Measurements from ENCODE around the gene ME1.
"Not testable (repeated sequence)": the region's sequence is repeated elsewhere in the genome, so short reads cannot be mapped to it uniquely, and the experiment has no call there.

Gene ME1

DNA sequence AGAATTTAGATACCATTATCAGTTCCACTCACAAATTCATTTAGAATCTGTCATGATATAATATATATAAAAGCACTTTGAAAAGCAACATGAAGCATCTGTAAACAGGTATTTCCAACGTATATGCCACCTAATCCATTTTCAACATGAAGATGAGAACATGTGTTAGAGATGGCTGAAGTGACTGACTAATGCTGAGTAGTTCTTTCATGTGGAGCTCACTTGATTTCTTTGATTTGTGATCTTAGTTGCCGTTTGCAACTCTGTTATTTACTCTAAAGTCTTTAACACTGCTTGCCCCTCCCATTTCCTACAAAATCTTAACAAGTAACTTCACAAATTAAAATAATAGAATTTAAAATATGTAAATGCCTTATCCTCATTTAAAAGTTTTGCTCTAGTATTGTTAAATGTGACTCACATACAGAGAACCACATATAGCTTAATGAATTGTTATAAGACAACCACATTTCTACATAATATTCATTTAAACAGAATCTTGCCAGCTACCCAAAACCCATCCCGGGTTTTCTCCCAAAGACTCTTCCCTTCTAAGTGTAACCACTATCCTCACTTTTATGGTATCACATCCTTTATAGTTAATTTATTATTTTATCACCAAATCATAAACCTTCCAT, 78.3 kb downstream of the ME1 start:
- DNase-seq: no peak

DNA sequence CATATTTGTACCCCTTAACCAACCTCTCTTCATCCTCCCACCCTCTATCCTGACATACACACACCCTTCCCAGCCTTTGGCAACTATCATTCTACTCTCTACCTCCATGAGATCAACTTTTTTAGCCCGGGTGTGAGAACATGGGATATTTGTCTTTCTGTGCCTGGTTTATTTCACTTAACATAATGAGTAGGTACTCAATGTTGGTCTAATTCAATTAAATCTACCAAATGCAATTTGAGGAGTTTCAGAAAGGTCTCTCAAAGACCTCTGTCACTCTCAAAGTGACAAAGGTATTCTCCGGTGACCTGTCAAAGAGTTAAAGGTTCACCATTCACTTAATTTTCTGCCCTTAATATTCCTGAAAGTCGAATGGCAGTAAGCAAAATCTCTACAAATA, 87.7 kb downstream of the ME1 start:
- no peak for DNase-seq

DNA sequence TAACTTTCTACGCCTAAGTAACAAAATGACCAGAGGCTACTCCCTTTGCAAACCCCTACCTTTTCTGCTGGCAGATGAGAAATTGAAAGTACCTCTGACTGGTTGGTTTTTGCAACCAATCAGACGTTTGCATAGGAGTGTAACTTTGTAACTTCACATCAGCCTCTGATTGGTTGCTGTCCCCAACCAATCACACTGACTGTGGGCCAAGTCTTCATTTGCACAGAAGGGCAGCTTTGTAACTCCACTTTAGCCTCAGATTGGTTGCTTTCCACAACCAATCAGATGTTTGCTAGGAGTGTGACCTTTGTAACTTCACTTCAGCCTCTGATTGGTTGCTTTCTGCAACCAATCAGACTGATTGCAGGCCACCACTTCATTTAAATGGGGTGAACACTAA, 89.1 kb downstream of the ME1 start:
- DNase-seq: no peak

DNA sequence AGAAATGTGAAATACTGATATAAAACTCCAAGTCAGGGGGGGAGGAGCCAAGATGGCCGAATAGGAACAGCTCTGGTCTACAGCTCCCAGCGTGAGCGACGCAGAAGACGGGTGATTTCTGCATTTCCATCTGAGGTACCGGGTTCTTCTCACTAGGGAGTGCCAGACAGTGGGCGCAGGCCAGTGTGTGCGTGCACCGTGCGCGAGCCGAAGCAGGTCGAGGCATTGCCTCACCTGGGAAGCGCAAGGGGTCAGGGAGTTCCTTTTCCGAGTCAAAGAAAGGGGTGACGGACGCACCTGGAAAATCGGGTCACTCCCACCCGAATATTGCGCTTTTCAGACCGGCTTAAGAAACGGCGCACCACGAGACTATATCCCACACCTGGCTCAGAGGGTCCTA, 96.9 kb downstream of the ME1 start:
- DNase-seq: not testable (repeated sequence)

DNA sequence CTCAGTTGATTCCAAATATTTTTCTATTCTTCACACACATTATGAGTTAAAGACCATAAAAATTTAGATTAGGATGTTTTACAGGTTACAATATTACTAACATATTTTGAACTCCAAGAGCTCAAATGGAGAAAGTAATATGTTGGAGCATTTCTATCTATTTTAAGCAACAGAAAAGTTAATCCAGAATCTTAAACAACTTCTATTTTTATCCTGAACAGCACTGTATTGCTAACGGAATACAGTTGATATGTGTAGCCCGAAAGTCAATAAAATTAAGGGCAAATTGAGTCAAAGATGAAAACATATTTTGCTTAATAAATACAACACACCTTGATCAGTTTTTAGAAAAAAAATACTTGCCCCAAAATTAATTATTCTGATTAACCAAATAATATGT, 97.4 kb downstream of the ME1 start:
- no peak for DNase-seq

DNA sequence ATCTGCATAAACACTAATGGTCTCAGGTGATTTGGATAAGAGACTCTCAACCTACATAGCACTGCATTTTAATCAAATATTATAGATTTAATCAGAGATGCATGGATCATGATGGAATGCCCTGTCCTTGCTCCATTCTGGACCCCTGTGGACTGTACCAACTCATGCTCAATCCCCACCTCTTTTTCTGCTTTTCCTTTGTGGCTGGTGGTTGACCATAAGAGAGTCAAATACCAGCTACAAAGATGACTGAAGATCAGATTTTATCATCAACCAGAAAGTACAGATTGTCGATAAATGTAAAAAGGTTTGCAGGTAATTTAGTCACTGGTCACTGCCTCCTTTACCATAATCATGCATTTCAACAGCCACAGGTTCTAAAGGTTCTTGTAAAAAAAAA, 116.2 kb downstream of the ME1 start:
- DNase-seq: no peak

DNA sequence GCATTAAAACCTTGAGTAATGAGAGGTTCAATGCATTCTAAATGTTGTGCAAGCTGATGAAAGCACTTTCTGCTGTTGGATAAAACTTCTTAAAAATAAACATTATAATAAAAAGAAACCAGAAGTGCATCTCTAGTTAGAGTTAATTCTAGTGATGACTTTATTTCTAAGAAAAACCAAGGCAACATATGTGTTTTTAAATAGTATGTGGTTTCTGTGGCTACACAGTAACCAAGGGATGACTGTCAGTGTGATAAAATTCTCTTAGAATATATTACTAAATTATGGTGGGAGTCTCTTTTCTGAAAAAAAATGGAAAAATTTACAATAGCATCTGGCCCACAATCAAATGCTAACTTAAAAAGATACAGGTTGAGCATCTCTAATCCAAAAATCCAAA, 117.0 kb downstream of the ME1 start:
- DNase-seq: no peak

DNA sequence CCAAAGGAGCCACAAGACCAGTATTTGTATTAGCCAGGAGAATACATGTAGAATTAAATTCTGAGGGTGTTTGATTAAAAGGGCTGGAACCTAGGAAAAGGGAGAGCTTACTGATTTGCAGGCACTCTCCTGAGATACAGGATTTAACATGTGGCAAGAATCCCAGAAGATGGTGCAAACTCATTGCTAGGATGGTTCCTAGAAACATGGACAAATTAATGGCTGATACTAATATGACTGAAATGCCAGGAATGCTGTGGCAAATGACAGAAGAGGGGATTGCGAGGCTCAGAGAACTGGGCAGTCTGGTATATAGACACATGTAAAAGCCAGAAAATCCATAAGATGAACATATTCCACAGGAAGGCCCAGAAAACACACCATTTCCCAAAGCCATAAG, 119.6 kb downstream of the ME1 start:
- no peak for DNase-seq

DNA sequence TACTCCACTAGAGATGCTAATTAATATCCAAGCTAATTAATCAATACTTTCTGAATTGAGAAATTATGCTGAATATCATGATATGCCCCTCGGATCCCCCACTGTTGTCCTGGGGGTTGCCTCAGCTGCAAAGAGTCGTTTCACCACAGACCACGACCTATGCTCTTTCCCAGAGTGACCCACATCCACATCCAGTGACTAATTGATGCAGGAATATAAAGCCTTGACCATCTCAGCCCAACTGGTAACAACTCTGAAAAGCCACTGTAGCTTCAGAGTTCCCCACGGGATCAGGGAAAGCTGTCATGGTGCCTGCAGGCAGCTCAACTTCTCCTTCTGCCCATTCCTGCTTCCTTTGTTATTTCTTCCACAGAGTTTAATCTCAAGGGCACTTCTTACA, 120.8 kb downstream of the ME1 start:
- DNase-seq: no peak

DNA sequence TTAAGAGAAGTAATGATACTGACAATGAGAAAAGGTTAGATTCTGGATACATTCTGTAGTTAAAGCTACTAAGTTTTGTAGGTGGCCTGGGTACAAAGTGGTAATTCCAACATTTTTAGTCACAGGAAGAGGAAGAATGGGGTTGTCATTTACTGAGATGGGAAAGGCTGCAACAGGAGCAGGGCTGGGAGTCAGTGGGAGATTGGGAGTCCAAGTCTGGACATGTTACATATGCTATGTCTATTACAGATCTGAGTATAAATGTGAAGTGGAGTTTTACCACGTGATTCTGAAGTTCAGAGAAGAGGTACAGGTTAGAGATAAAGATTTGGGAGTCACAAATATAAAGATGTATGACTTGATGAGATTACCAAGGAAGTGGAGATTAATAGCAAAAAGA, 121.5 kb downstream of the ME1 start:
- no peak for DNase-seq

DNA sequence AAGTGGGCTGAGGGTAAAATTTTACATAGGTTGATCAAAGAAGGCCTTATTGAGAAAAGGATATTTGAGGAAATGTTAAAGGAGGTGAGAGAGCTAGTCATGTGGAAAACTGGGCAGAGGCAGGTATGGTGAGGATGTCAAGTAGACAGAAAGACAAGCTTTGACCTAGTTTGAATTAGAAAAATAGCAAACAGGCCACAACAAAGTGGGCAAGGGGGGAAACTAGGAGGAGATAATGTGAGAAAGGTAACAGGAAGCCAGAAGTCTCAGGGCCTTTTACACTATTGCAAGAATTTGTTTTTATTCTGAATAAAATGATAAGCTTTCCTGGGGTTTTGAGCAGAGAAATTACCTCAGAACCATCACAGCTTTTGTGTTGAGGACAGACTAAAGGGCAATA, 122.0 kb downstream of the ME1 start:
- DNase-seq: no peak

DNA sequence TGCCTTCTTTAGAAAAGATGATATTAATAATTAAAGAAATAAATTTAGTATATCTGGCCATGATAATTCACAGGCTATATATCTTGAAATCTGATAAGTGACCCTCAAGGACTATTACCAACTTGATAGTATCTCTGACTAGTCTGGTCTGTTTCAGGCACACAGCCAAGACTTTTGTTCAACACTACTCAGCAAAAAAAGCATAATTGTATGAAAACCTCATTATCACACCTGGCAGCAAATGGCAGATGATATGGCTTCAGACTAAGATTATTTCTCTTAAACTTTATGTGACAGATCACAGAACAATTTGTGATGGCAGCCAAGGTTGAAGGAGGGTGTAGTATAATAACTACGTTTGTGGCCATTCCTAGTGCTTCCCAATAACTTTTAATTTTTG, 123.0 kb downstream of the ME1 start:
- DNase-seq: no peak

DNA sequence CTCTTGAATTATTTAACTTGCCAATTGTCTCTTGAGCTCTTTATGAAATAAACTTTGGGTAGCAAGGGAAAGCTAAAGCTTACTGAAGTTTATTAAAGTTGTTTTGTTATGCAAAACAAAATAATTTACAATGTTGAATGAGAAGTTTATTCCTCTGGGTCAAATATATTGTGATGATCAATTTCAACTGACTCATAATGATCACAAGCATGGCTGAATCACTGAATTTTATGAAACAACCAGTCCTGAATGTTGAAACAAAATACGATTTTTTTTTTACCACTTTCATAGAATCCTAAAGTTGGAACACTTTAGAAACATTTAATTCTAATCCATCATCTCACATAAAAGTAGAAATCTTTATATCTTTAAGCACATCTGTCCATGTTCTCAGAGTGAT, 127.4 kb downstream of the ME1 start:
- DNase-seq: no peak

DNA sequence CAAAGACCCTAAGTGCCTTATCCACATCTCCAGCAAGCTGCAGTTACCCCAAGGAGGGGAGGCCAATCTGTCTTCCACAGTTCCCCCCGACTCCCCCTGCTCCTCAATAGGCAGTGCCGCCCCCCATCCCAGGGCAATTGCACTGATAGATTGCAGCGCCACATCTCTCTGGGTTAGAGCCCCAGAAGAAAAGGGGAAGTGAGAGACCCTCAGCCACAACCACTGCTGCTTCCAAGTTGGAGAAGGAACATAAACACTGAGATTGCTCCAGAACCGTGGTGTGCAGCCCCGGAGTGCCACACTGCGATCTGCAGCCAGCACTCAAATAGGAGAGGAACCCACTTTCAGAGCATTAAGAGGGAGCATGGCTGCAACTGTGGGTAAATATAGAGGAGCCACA, 136.2 kb downstream of the ME1 start:
- no peak for DNase-seq

DNA sequence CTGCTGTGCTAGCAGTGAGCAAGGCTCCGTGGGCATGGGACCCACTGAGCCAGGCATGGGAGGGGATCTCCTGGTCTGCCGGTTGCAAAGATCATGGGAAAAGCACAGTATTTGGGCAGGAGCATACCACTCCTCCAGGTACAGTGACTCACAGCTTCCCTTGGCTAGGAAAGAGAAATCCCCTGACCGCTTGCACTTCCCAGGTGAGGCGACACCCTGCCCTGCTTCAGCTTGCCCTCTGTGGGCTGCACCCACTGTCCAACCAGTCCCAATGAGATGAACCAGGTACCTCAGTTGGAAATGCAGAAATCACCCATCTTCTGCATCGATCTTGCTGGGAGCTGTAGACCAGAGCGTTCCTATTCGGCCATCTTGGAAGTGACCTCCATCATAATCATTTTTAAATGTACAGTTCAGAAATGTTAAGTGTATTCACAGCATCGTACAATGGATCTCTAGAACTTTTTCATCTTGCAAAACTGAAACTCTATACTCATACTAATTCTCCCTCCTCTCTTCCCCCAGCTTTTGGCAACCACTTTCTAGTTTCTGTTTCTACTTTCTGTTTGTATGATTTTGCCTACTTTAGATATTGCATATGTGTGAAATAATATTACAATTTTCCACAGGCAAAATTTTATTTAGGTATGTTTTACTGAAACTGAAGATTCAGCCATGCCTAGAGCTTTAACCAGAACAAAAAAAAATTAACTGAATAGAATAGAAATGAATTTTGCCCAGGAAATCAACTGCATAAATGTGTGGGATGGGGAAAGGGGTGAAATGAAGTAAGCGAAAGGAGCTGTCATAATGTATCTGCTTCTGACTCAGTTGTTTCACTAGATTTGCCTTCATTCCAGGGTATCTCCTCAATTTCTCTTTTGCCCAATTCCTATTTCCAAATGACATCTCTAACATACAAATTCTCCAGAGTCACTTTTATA, 137.7 kb downstream of the ME1 start:
- DNase-seq: no peak

DNA sequence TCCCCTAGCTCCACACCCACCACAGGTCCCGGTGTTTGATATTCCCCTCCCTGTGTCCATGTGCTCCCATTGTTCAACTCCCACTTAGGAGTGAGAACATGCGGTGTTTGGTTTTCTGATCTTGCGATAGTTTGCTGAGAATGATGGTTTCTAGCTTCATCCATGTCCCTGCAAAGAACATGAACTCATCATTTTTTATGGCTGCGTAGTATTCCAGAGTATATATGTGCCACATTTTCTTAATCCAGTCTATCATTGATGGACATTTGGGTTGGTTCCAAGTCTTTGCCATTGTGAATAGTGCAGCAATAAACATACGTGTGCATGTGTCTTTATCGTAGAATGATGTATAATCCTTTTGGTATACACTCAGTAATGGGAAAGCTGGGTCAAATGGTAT, 143.6 kb downstream of the ME1 start:
- not testable (repeated sequence) for DNase-seq

DNA sequence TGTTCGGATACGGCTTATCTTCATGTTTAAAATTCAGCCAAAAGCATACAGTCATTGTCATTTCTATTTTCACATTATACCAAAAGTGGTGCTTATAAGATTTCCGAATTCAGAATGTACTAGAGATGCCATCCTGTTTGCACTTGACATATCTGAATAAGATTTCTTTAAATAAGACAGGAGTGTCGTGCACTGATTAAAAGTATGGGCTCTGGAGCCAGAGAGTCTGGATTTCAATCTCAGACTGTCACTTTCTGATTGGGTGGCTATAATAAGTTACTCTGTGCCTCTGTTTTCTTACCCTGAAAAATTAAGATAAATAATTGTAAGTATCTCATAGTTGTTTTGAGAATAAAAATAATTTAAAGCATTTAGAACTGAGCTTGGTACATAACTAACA, 144.9 kb downstream of the ME1 start:
- no peak for DNase-seq

DNA sequence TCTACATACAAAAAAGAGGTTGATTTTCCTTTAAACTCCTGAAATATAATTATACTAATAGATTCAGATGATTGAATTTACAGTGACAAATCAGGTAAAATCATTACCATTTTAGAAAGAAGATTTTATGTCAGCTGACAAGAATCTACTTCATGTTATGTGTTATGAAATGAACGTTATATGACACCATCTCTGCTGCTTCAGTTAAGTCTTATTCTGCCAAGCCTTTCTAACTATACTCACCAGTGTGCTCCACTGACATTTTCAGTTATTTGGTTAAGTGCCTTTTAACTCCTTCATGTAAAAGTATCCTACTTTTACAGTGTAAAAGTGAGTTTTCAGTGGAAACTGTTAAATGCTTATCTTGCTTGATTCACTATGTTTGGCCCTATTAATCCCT, 157.3 kb downstream of the ME1 start:
- no peak for DNase-seq

DNA sequence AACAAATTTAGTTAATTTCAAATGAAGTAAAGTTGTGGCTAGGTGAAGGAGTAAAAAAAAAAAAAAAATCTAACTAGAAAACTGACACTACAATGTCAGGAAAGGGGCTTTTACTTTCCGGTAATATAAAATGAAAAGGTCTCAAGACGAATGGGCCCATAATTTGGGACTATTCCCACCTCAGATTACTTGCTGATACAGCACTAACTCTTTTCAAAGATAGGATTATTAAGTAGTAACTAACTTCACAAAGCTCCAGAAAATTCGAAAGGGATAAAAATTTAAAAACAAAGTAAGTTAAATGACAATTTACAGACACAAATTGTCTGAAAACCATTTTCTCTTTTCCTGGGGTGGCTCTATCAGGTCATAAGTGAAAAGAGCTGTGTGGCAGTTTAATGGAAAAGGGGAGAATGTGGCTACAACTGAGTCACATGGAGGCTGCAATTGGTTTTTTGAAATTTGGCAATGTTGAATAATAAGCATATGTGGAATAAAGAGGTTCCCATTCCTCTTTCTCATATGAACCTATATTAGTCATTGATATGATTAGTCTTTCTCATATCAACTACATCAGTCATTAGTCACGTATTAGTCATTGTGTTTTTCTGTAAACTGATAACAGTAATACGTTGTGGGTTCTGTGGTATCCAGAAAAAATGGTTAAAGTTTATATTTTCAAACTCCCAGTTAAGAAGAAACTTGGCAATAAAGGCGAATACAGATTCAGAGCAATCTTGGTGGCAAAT, 159.7 kb downstream of the ME1 start:
- DNase-seq: no peak

DNA sequence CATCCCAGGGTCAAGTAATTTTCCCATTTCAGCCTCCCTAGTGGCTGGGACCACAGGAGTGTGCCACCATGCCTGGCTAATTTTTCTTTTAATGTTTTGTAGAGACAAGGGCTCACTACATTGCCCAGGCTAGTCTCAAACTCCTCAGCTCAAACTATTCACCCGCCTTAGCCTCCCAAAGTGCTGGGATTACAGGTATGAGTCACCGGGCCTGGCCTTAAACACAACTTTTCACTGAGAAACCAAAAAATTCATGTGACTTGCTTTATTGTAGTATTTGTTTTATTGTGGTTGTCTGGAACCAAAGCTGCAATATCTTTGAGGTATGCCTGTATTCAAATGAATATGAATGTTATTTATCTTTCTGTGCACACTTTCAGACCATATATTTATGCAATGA, 165.5 kb downstream of the ME1 start:
- no peak for DNase-seq

DNA sequence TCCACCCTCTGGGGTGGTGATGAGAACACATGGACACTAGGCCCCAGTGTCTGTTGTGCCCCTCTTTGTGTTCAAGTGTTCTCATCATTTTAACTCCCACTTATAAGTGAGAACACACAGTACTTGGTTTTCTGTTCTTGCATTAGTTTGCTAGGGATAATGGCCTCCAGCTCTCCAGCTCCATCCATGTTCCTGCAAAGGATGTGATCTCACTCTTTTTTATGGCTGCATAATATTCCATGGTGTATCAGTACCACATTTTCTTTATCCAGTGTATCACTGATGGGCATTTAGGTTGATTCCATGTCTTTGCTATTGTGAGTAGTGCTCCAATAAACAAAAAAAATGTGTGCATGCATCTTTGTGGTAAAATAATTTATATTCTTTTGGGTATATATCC, 170.3 kb downstream of the ME1 start:
- no peak for DNase-seq

DNA sequence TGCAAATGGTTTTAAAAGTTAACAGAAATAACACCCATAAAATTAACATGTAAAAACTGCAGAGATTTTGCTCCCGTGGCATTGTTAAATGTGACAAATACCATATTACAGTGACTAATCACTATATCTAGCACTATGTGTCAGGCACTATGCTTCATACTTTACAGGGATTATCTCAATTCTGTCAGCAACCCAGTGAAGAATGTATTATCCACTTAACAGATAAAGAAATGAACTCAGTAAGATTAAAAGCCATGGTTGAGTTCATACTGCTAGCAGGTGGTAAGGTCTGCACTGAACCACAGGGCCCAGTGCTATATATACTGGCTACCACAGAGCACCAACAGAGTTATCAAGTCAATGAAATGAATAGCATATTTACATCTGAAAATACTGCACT, 172.3 kb downstream of the ME1 start:
- DNase-seq: no peak

DNA sequence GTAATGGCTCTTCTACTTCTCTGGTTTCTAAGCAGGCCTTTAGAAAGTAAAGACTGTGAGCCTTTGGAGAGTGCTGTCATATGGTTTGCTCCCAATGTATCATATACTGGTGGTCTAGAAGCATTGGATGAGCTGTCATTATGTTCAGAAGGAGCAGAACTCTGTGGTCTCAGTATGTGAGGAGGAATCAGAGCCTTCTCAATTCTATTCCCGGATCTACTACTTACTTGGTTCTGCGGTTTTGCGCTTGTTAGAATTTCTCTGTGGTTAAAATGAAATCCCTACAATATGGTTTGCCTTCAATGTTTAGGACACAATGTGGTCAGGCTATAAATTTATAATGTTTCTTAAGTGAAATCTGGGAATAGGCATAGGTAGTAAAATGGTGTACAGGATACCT, 173.1 kb downstream of the ME1 start:
- DNase-seq: no peak

DNA sequence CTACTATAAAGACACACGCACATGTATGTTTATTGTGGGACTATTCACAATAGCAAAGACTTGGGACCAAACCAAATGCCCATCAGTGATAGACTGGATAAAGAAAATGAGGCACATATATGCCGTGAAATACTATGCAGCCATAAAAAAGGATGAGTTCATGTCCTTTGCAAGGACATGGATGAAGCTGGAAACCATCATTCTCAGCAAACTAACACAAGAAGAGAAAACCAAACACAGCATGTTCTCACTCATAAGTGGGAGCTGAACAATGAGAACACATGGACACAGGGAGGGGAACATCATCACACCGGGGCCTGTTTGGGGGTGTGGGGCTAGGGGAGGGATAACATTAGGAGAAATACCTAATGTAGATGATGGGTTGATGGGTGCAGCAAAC, 174.1 kb downstream of the ME1 start:
- not testable (repeated sequence) for DNase-seq

Measured in T1000 (cell line).